HG03280 (cell line): Measurements from ENCODE around the gene HINT1.
"Not testable (repeated sequence)": the region's sequence is repeated elsewhere in the genome, so short reads cannot be mapped to it uniquely, and the experiment has no call there.

Experiments
- ATAC-seq: cut with Tn5 transposase; IDR thresholded peaks from one replicate; pipeline ENCODE4 v1.9.1; 2021; ENCODE audit warnings: mild to moderate bottlenecking, moderate library complexity; ENCODE audit not compliant: unreplicated experiment

HINT1 gene

DNA sequence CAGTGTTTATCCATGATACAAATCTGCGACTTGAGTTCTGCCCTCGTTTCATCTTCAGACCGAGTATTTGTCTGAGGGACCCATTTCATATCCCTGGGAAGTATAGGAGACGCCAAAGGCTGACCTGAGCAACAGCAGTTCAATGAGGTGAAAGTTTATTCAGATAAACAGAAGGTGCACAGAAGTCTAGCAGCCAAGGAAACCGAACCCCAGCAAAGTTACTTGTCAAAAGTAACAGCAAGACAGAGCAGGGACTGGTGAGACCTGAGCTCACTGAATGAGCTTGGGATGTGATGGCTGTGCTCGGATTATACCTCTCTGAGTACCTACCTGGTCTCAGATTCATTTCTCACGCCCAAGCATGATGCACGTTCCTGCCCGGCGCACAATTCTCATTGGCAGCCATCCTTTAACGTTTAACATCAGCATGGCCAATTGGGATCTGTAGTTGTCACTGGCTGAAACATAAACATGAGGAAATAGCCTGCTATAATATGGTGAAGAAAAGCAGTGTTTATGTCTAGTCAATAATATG is 6.3 kb upstream of the HINT1 start:
- ATAC-seq = no peak

GRCh38 chr5:131170540-131171275 is 5.7 kb upstream of the HINT1 start, which contains the start of gene LYRM7:
Gene LYRM7, plus strand, starts transcription at chr5:131170944. Its CDS starts 77 bp downstream, at chr5:131171021.
- peak; percentile 98 for ATAC-seq

GRCh38 chr5:131169810-131170539 is 4.9 kb upstream of the HINT1 start:
- no peak for ATAC-seq

GRCh38 chr5:131167615-131168014 is 2.6 kb upstream of the HINT1 start:
- ATAC-seq = no peak

DNA sequence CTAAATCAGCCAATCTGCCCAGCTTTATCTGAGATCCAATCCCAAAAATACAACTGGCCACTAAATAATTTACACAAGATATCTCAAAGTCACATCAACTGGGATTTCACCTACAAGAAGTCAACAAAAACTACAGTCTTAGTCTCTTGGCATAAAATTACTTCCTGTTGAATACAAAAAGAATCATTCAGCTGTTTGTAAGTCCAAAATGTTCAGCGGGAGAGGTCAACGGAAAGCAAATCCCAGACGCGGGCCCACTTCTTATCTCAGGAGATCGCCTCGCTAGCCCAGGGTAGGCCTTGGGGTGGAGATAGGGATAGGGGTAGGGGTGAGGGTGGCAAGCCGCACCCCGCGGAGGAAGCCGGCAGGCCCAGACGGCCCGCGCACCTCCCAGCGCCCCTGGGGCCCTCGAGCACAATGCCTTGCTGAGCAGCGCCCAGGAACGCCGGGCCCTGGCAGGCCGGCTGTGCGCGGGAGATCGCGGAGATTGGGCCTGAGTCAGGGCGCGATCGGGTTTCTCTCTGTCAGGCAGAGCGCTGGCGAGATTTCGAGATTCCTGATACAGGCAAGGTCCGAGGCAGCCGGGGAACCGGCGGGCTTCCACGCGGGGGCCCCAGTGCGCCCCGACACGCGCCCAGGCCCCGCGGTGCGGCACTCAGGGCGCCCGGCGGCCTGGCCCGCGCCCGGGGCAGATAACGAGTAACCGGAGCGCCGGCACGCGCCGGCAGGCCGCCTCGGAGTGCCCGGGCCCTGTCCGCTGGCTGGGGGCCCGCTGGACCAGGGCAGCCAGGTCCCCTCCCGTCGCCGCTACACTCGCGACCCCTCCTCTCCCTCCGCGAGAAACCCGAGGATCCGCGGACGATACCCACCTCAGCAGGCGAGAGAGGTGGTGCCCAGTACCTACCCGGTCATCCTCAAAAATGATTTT is 601 bp downstream of the HINT1 start:
- peak; percentile 71 for ATAC-seq

DNA sequence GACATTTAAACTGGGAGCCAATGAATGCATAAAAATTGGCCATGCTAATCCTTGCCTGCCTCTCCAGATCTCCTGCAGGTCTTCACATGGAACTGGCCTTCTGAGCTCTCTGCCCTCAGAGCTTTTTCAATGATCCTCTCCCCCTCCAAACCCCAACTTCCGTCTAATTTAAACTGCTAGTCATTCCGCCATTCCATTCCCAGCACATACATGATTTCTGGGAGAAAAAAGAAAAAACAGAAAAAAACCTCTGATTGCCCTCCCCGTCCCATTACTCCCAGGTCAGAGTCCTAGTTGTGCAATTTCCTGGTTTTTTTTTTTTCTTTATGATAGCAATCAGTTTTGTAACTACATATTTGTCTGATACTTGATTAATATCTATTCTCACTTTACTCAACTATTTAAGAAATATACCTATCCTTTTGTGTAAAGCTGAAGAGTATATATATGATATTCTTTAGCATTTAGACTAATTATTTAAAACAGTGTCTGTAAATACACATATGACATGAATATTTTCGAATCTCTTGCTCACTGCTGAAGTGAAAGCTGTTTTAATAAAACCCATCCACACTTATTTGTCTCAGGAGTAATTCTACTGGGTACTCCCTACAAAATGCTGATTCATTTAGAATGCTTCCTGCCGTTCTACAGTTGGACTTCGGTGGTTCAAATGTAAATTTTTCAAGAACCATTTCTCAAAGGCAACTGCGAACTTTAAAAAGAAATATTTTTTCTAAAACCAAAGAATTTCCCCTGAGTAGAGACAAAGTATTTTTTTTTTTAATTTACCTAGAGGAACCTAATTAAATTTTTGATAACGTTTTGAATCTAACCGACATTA is 1.6 kb downstream of the HINT1 start:
- no peak for ATAC-seq

DNA sequence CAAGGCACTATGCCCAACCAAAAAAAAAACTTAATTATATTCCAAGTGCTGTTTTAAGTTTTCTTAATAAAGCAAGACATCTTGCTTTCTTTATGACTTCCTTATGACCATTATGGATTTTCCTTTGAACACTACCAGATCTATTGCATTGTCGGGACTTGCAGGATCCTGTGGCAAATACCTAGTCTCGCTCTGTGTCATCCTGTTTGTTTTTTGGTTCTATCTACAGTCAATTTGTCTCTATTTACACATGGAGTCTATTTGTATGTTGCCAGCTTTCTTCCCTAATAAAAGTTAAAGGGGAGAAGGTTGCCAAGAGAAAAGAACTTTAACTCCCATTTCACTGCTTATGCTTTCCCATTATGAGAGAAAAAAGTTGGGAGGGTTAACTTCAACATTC is 4.9 kb downstream of the HINT1 start:
- no peak for ATAC-seq

- no peak for ATAC-seq
Measured at GRCh38 chr5:131156957-131157356, 8.1 kb downstream of the HINT1 start.

DNA sequence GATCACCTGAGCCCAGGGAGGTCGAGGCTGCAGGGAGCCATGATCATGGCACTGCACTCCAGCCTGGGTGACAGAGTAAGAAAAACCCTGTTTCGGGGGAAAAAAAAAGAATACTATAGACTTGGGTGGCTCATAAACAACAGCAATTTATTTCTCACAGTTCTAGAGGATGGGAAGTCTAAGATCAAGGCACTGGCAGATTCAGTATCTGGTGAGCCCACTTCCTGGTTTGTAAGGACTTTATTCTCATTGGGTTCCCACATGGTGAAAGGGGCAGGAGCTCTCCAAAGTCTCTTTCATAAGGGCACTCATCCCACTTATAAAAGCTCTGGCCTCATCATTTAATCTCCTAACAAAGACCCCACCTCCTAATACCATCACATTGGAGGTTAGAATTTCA is 8.7 kb downstream of the HINT1 start:
- no peak for ATAC-seq

GRCh38 chr5:131151216-131151615 is 13.8 kb downstream of the HINT1 start:
- no peak for ATAC-seq

- no peak for ATAC-seq
Measured at GRCh38 chr5:131150408-131150807, 14.6 kb downstream of the HINT1 start.

- ATAC-seq = no peak
Measured at GRCh38 chr5:131148835-131149234, 16.2 kb downstream of the HINT1 start.

- ATAC-seq = no peak
Measured at GRCh38 chr5:131147258-131147657, 17.8 kb downstream of the HINT1 start.

DNA sequence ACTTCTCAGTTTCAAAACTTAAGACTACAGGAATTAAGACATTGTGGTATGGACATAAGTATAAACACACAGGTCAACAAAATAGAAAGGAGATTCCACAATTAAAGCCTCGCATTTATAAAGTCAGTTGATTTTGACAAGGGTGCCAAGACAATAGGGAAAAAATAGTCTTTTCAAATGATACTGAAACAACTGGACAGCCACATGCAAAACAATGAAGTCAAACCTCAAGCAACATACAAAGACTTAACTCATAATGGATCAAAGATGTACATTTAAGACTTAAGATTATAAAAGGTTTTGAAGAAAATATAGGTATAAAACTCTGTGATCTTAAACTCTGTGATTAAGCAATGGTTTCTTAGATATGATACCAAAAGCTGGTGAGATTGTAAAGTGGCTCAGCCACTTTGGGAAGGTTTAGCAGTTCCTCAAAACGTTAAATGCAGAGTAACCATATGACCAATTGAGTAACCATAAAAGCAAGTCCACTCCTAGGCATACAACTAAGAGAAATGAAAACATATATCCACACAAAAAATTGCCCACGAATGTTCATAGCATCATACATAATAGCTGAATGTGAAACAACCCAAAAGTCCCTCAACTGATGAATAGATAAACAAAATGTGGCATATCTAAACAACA is 22.0 kb downstream of the HINT1 start:
- ATAC-seq = no peak

- no peak for ATAC-seq
Measured at GRCh38 chr5:131139321-131139720, 25.7 kb downstream of the HINT1 start.

GRCh38 chr5:131138406-131138805 is 26.6 kb downstream of the HINT1 start:
- ATAC-seq = not testable (repeated sequence)

DNA sequence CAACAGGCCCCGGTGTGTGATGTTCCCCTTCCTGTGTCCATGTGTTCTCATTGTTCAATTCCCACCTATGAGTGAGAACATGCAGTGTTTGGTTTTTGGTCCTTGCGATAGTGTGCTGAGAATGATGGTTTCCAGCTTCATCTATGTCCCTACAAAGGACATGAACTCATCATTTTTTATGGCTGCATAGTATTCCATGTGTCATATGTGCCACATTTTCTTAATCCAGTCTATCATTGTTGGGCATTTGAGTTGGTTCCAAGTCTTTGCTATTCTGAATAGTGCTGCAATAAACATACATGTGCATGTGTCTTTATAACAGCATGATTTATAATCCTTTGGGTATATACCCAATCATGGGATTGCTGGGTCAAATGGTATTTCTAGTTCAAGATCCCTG is 32.0 kb downstream of the HINT1 start:
- not testable (repeated sequence) for ATAC-seq

- no peak for ATAC-seq
Measured at GRCh38 chr5:131129306-131129705, 35.8 kb downstream of the HINT1 start.

DNA sequence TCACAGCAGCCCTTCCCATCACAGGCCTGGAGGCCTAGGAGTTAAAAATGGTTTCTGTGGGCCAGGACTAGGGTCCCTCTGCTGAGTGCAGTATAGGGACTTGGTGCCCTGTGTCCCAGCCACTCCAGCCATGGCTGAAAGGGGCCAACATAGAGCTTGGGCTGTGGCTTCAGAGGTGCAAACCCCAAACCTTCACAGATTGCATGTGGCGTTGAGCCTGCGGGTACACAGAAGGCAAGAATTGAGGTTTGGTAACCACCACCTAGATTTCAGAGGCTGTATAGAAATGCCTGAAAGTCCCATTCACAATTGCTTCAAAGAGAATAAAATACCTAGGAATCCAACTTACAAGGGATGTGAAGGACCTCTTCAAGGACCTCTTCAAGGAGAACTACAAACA is 37.8 kb downstream of the HINT1 start:
- not testable (repeated sequence) for ATAC-seq

GRCh38 chr5:131114754-131115153 is 50.3 kb downstream of the HINT1 start:
- no peak for ATAC-seq
